Measurements from ENCODE around the gene ZNF507. TPM values are rescaled to one million over a fixed set of nuclear protein-coding genes. Genes with fewer than 3 reads are reported as not detected.

Gene ZNF507
- total RNA-seq, 1 donor from 2014 or later, result 13.7 TPM

GRCh38 chr19:32427536-32427935 lies 82.1 kb downstream of the ZNF507 start:
- intact Hi-C loops (cut with DNase I), result no loop called here
- ATAC-seq (ENCODE audit: poor library complexity) (no peak), DNase-seq (no peak)

- ATAC-seq (ENCODE audit: poor library complexity) (no peak), DNase-seq (no peak)
- intact Hi-C loops (cut with DNase I), result no loop called here
Observed at GRCh38 chr19:32436692-32437091, 91.3 kb downstream of the ZNF507 start.

DNA sequence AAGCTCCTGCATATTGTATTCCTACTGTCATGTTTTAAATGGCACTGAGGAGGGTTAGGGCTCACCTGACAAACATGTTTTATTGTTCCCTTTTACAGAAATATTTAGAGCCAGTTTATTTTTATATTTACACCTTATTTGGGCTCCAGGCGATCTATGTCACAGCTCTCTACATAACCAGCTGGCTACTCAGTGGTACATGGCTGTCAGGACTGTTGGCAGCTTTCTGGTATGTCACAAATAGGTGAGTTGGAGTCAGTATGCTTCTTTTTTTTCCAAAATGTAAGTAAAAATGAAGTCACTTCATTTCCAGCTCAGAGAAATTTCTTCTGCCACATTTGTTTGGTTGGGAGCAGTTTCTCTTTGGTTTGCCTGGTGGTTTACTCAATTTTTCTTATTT lies 91.7 kb downstream of the ZNF507 start:
- DNase-seq, result no peak
- intact Hi-C loops (cut with DNase I), result no loop called here
- no peak for ATAC-seq (ENCODE audit: poor library complexity)

Other genes with a start within 250 kb of the ZNF507 start
- 6.5 TPM for gene DPY19L3, start 60.2 kb downstream of the ZNF507 start, total RNA-seq
- 137 TPM for gene PDCD5, start 235.6 kb downstream of the ZNF507 start, total RNA-seq